SK-N-SH (cell line): ENCODE measurements around the gene MYO1D. TPM values are rescaled to one million over a fixed set of nuclear protein-coding genes. Genes with fewer than 3 reads are reported as not detected.
A peak's percentile ranks its signal among the peaks of the same experiment; 100 is the strongest.

Experiments used
- CTCF ChIA-PET: fragments of 300-600, 350-600 bp; formaldehyde crosslinking; extraction: SDS; loops from one replicate; lab custom pipeline; 2021; lab: Yijun Ruan, JAX
- POLR2A ChIA-PET: fragments of 350-600 bp; sonication (Branson Sonifier 250); formaldehyde crosslinking; extraction: SDS; loops from one replicate; lab custom pipeline; 2020; ENCODE audit warnings: antibody characterized with exemption, inconsistent platforms; lab: Yijun Ruan, JAX
- DNase-seq: peaks from one replicate; pipeline ENCODE4 v3.0.0; 2012
- H2AFZ ChIP-seq: fragments of 200-600 bp; sonication (generic); 2 replicates; pipeline ENCODE4 v1.8.1; 2016; ENCODE audit warnings: antibody characterized with exemption, mild to moderate bottlenecking, low read depth
- H3F3A ChIP-seq: fragments of 200-600 bp; sonication (generic); replicated peaks from 2 replicates; pipeline ENCODE3; 2016; ENCODE audit warnings: antibody characterized with exemption, mild to moderate bottlenecking; ENCODE audit not compliant: insufficient read depth
- H3K27ac ChIP-seq, 2 experiments: fragments of 200-500 bp in 1 of 2; fragments of 200-600 bp in 1 of 2; sonication (Bioruptor generic) in 1 of 2; sonication (generic), shearing (Covaris generic) in 1 of 2; 2 replicates each; pipeline versions ENCODE4 v1.5.1 to v1.6.1; 2014 to 2016; ENCODE audit warnings: low read depth in 2 of 2, inconsistent platforms in 1 of 2, low read length in 1 of 2, mild to moderate bottlenecking in 1 of 2, mixed read lengths in 1 of 2
- H3K27me3 ChIP-seq: fragments of 200-600 bp; sonication (generic), shearing (Covaris generic); 2 replicates; pipeline ENCODE4 v1.6.1; 2016; ENCODE audit warnings: mixed run types; ENCODE audit not compliant: insufficient read depth
- H3K36me3 ChIP-seq, 2 experiments: fragments of 200-500 bp in 1 of 2; fragments of 200-600 bp in 1 of 2; sonication (Bioruptor generic) in 1 of 2; sonication (generic) in 1 of 2; replicated peaks in 1 of 2; 2 replicates each; pipeline versions ENCODE3 to v1.5.1; 2014 to 2016; ENCODE audit warnings: low read length in 1 of 2, mild to moderate bottlenecking in 1 of 2; ENCODE audit not compliant: insufficient read depth in 2 of 2, control insufficient read depth in 1 of 2
- H3K4me1 ChIP-seq, 2 experiments: fragments of 200-500 bp in 1 of 2; fragments of 200-600 bp in 1 of 2; sonication (Bioruptor generic) in 1 of 2; sonication (generic), shearing (Covaris generic) in 1 of 2; 2 replicates each; pipeline versions ENCODE4 v1.5.1 to v1.6.1; 2014 to 2016; ENCODE audit warnings: low read depth in 1 of 2, low read length in 1 of 2, mixed run types in 1 of 2; ENCODE audit not compliant: insufficient read depth in 2 of 2, control insufficient read depth in 1 of 2
- H3K4me2 ChIP-seq: fragments of 200-600 bp; sonication (generic), shearing (Covaris generic); 2 replicates; pipeline ENCODE4 v1.6.1; 2017; ENCODE audit warnings: mixed run types
- H3K4me3 ChIP-seq, 2 experiments: fragments of 200-500 bp in 1 of 2; fragments of 200-600 bp in 1 of 2; sonication (Bioruptor generic) in 1 of 2; sonication (generic), shearing (Covaris generic) in 1 of 2; 2 replicates each; pipeline versions ENCODE4 v1.5.1 to v1.8.1; 2014 to 2016; ENCODE audit warnings: low read depth in 2 of 2, inconsistent platforms in 1 of 2, low read length in 1 of 2, mild to moderate bottlenecking in 1 of 2, mixed read lengths in 1 of 2, moderate library complexity in 1 of 2
- H3K79me2 ChIP-seq: fragments of 200-600 bp; sonication (generic); 2 replicates; pipeline ENCODE4 v1.8.1; 2017; ENCODE audit warnings: mild to moderate bottlenecking; ENCODE audit not compliant: insufficient read depth
- H3K9ac ChIP-seq: fragments of 200-600 bp; sonication (generic); 2 replicates; pipeline ENCODE4 v1.6.1; 2017; ENCODE audit warnings: mixed run types
- H3K9me2 ChIP-seq: fragments of 200-600 bp; sonication (generic); 2 replicates; pipeline ENCODE4 v1.6.1; 2017; ENCODE audit warnings: mixed run types
- H3K9me3 ChIP-seq: fragments of 200-600 bp; sonication (generic); 2 replicates; pipeline ENCODE4 v1.6.1; 2017; ENCODE audit warnings: mixed run types, mild to moderate bottlenecking, moderate library complexity
- H4K20me1 ChIP-seq: fragments of 200-600 bp; sonication (generic); 2 replicates; pipeline ENCODE4 v1.6.1; 2017; ENCODE audit warnings: mild to moderate bottlenecking, mixed run types; ENCODE audit not compliant: insufficient read depth
- EP300 ChIP-seq, 2 experiments: IDR thresholded peaks; 2 replicates each; pipeline versions ENCODE4 v1.4.0 to v1.6.1; 2012; ENCODE audit warnings: borderline replicate concordance in 1 of 2, low read depth in 1 of 2, low read length in 1 of 2
- JUND ChIP-seq: IDR thresholded peaks from 2 replicates; pipeline ENCODE4 v1.4.0; 2012
- RAD21 ChIP-seq: IDR thresholded peaks from 2 replicates; pipeline ENCODE4 v1.6.1; 2012; ENCODE audit warnings: mild to moderate bottlenecking, low read length
- RFX5 ChIP-seq: IDR thresholded peaks from 2 replicates; pipeline ENCODE4 v1.6.1; 2012; ENCODE audit warnings: mild to moderate bottlenecking, improper control_type of control experiment, low read length
- SMC3 ChIP-seq: IDR thresholded peaks from 2 replicates; pipeline ENCODE4 v1.6.1; 2012; ENCODE audit warnings: low read depth, low read length, improper control_type of control experiment
- TAF1 ChIP-seq: IDR thresholded peaks from 2 replicates; pipeline ENCODE4 v1.6.1; 2012; ENCODE audit warnings: low read depth, mild to moderate bottlenecking, low read length, moderate library complexity, borderline replicate concordance
- WGBS: methylation state at CpG from one replicate; pipeline ENCODE4 v1.1.6; 2017; ENCODE audit warnings: low lambda C conversion rate; 5-methylcytosine and 5-hydroxymethylcytosine counted together
- polyA plus RNA-seq, 3 experiments: library from polyadenylated mRNA; depleted of rRNA; stranded (reverse); fragments of >200 nt; gene quantifications; 2 replicates each; pipeline ENCODE4 v1.2.3, GENCODE V29; 2012
- TF ChIP-seq, protein P1 (sequence below): IDR thresholded peaks from 2 replicates; pipeline ENCODE4 v1.4.0; 2012; ENCODE audit warnings: low read depth

The MYO1D gene
- polyA plus RNA-seq, 1 of the 3 experiments (the other 2 are of a cell fraction) = 20.4 TPM

DNA sequence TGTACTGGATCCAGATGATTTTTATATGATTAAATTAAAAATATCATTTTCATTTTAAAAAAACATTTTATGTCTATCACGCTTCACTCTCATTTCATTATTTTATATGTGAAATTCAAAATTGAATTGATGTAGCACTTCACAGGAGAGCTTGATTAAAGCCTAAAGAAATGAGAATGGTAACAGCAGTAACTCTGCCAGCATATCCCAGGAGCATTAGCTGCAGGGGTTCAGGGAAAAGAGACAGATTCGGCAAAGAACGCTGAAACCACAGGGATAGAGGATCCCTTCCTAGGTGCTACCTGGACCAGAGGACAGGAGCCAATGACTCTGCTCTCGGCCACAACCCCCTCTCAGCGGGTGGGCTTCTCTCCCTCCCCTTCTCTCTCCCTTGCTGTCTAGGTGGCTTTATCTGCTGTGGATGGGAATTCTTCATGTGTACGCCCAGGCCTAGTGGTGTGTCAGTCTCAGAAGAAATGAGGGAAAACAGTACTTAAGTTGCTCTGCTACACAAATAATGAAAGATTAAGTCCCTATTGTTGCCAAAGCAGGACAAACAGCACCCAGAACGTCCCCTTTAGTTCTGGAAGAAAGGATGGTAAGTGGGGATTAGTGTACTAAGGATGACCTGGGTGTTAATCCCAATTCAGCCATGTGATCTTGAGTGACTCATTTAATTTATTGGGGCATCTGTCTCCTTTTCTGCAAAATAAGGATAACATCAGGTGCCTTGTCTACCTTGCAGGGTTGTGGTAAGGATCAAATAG, 266.9 kb downstream of the MYO1D start:
- Histone ChIP-seq H3K9me2 (no peaks in the 10 kb centered on the region), H3K36me3 (no peaks in the 10 kb centered on the region), H4K20me1 (no peaks in the 10 kb centered on the region), H3K4me2 (no peak overlapping the region), H3K9ac (no peak overlapping the region), H3K79me2 (no peaks in the 10 kb centered on the region), H3K27me3 (no peaks in the 10 kb centered on the region)
- ChIA-PET CTCF (interaction anchor here (1.0 to 2.0 kb wide), 2 partner anchors 49 to 148 kb away, joined by 3 to 7 read pairs; no protein-coding TSS in a partner anchor), POLR2A (interaction anchor here (0.6 kb wide), 1 partner anchor 141 kb away, joined by 4 read pairs; no protein-coding TSS in a partner anchor)
- TF ChIP-seq, protein P1, sequence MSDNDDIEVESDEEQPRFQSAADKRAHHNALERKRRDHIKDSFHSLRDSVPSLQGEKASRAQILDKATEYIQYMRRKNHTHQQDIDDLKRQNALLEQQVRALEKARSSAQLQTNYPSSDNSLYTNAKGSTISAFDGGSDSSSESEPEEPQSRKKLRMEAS = no peak
- TF ChIP-seq, all 33 proteins: peak for 0
- no peak overlapping the region for H2AFZ ChIP-seq
- no peak overlapping the region for H3K27ac ChIP-seq
- DNase-seq = no peak
- H3K4me3 ChIP-seq = no peak overlapping the region
- H3K4me1 ChIP-seq = no peaks in the 10 kb centered on the region
- no peaks in the 10 kb centered on the region for H3K9me3 ChIP-seq
- no peaks in the 10 kb centered on the region for H3F3A ChIP-seq
- 91% methylated on average over 7 of the region's 7 CpGs for WGBS

DNA sequence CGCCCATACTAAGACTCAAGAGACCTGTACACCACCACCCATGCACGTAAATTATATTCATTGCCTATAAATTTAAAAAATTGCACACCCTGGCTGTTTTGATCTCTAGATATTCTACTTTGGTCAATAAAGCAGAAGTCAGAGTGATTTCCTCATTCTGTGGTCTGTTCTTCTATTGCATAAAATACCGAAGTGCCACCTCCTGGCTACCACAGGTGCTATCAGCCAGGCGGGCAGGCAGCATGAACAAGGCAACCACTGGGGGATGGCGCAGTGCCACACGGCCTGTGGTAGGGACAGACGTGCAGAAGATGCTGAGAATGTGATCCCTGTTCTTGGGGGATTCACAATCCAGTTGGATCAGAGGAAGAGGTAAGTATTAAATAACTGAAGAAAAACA, 267.8 kb downstream of the MYO1D start:
- no peaks in the 10 kb centered on the region for H3K9me2 ChIP-seq
- POLR2A ChIA-PET = no interaction called here
- no peak for TF ChIP-seq EP300 (IDR thresholded peaks at IDR 0.05; ENCODE audit: borderline replicate concordance in 1 of 2, low read depth in 1 of 2, low read length in 1 of 2)
- TF ChIP-seq RAD21 = peak; percentile 57
- peak; percentile 41 for TF ChIP-seq SMC3
- TF ChIP-seq, all 33 proteins: peak for 2
- H3K27ac ChIP-seq = no peak overlapping the region
- H3K36me3 ChIP-seq = no peaks in the 10 kb centered on the region
- no peaks in the 10 kb centered on the region for H3K27me3 ChIP-seq
- WGBS = 82% methylated on average over 7 of the region's 7 CpGs
- no peak overlapping the region for H2AFZ ChIP-seq
- no peaks in the 10 kb centered on the region for H3F3A ChIP-seq
- H3K4me1 ChIP-seq = no peaks in the 10 kb centered on the region
- DNase-seq = peak; percentile 50
- H4K20me1 ChIP-seq = no peaks in the 10 kb centered on the region
- no peak overlapping the region for H3K4me3 ChIP-seq
- H3K4me2 ChIP-seq = no peak overlapping the region
- no peaks in the 10 kb centered on the region for H3K79me2 ChIP-seq
- CTCF ChIA-PET = interaction anchor here (1.0 to 1.1 kb wide), 2 partner anchors 50 to 147 kb away, joined by 4 to 5 read pairs; no protein-coding TSS in a partner anchor
- no peak overlapping the region for H3K9ac ChIP-seq
- no peaks in the 10 kb centered on the region for H3K9me3 ChIP-seq

DNA sequence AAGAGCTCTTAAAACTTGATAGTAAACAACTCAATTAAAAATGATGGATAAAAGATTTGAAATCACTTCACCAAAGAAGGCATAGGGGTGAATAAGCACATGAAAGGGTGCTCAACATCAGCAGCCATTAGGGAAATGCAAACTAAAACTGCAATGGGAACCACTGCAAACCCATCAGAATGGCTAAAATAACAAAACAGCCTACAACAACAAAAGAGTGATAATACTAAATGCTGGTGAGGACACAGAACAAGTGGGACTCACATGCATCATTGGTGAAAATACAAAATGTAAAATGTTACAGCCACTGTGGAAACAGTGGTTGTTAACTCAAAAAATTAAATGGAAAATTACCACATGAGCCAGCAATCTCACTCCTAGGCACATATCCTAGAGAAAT, 268.7 kb downstream of the MYO1D start:
- Histone ChIP-seq H2AFZ (no peak overlapping the region), H3K4me3 (no peak overlapping the region), H3K27ac (no peak overlapping the region), H3K79me2 (no peaks in the 10 kb centered on the region), H3F3A (no peaks in the 10 kb centered on the region), H3K4me1 (no peaks in the 10 kb centered on the region), H3K9me2 (no peaks in the 10 kb centered on the region), H3K9ac (no peak overlapping the region), H4K20me1 (no peaks in the 10 kb centered on the region), H3K9me3 (no peaks in the 10 kb centered on the region), H3K36me3 (no peaks in the 10 kb centered on the region), H3K4me2 (no peak overlapping the region), H3K27me3 (no peaks in the 10 kb centered on the region)
- DNase-seq = no peak
- TF ChIP-seq JUND (no peak), RFX5 (no peak), TAF1 (no peak)
- POLR2A ChIA-PET = no interaction called here
- CTCF ChIA-PET = interaction anchor here (1.0 to 1.1 kb wide), 2 partner anchors 51 to 146 kb away, joined by 4 to 5 read pairs; no protein-coding TSS in a partner anchor
